Colonic mucosa (tissue), 4 donors: ENCODE data around the gene ZDHHC13. TPM values are rescaled to one million over a fixed set of nuclear protein-coding genes. Genes with fewer than 3 reads are reported as not detected.

ENCODE experiments used
- DNase-seq: peaks from one replicate; pipeline ENCODE4 v3.0.0-alpha.2; 2020
- H3K27ac ChIP-seq: fragments of 200-600 bp; one replicate; pipeline ENCODE4 v1.8.0; 2021
- H3K27me3 ChIP-seq: fragments of 200-600 bp; one replicate; pipeline ENCODE4 v1.8.0; 2021
- H3K36me3 ChIP-seq: fragments of 200-600 bp; one replicate; pipeline ENCODE4 v1.8.0; 2021
- H3K4me1 ChIP-seq: fragments of 200-600 bp; one replicate; pipeline ENCODE4 v1.8.0; 2021; ENCODE audit warnings: mild to moderate bottlenecking
- H3K4me3 ChIP-seq: fragments of 200-600 bp; one replicate; pipeline ENCODE4 v1.8.0; 2021
- H3K9ac ChIP-seq, 2 donors: one replicate each; pipeline ENCODE4 v1.7.0; 2013; ENCODE audit warnings: control low read depth in 2 of 2, low read depth in 2 of 2, low read length in 2 of 2
- H3K9me3 ChIP-seq: fragments of 200-600 bp; one replicate; pipeline ENCODE4 v1.8.0; 2021
- CTCF ChIP-seq: fragments of 200-600 bp; IDR thresholded peaks from one replicate; pipeline ENCODE4 v1.8.0; 2022; ENCODE audit warnings: antibody characterized with exemption, mild to moderate bottlenecking
- intact Hi-C: fragments of 100-400 bp; cut with DNase I; formaldehyde crosslinking; loops from one replicate; pipeline ENCODE4 v1.14.1; 2022
- total RNA-seq, 2 donors: library from RNA; stranded (reverse); fragmentation: NEBNext Ultra II Directional in 1 of 2; extraction: Animal tissue kit (Norgen Biotek cat#: 25700) in 1 of 2; gene quantifications; one replicate each; pipeline ENCODE4 v1.2.1, GENCODE V29; 2021
- donor health status: healthy.
- donor health status: DM: no; HTN: no; CAD: no.
- donor health status: DM: no; HTN: no; CAD: no.

ZDHHC13 gene
- total RNA-seq, 2 donors from 2014 or later = 30.8 to 35.0 TPM

- no peak for DNase-seq
- no peak for TF ChIP-seq CTCF
- Histone ChIP-seq H3K9ac (no peak overlapping the region), H3K4me3 (no peak overlapping the region), H3K27ac (no peak overlapping the region), H3K9me3 (no peaks in the 10 kb centered on the region), H3K36me3 (peaks cover 3% of the 10 kb centered on the region), H3K4me1 (no peaks in the 10 kb centered on the region), H3K27me3 (no peaks in the 10 kb centered on the region)
- intact Hi-C loops = no loop called here
Observed at GRCh38 chr11:19160847-19161246, 43.9 kb downstream of the ZDHHC13 start.

GRCh38 chr11:19161651-19162050 lies 44.7 kb downstream of the ZDHHC13 start:
- peaks cover 3% of the 10 kb centered on the region for H3K36me3 ChIP-seq
- H3K27me3 ChIP-seq = no peaks in the 10 kb centered on the region
- H3K27ac ChIP-seq = no peak overlapping the region
- H3K4me3 ChIP-seq = no peak overlapping the region
- intact Hi-C loops = no loop called here
- no peaks in the 10 kb centered on the region for H3K9me3 ChIP-seq
- DNase-seq = no peak
- no peak overlapping the region for H3K9ac ChIP-seq
- no peak for TF ChIP-seq CTCF
- no peaks in the 10 kb centered on the region for H3K4me1 ChIP-seq

DNA sequence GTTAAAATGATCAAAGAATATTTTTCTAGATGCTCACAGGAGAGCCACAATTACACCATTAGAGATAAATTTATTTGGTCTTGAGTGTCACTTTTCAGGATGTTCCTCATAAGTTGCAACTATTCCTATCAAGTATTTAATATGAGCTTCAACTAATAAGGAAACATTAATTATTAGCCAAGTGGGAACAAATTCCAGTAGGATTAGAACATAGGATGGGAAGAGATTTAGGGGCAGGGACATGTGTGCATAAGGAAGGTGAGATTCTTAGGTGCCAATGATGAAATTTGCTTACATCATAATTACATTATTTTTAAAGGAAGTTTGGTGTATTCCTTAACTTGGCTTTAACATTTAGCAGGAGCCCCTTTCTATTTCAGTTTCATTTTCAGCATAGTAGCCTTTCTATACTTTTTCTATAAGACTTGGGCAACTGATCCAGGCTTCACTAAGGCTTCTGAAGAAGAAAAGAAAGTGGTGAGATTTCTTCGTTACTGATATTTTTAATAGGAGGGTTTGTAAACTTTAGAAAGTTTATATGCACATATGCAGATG lies 46.1 kb downstream of the ZDHHC13 start:
- no peaks in the 10 kb centered on the region for H3K27me3 ChIP-seq
- H3K9ac ChIP-seq = no peak overlapping the region
- intact Hi-C loops = no loop called here
- DNase-seq = no peak
- no peak overlapping the region for H3K27ac ChIP-seq
- no peak for TF ChIP-seq CTCF
- no peaks in the 10 kb centered on the region for H3K4me1 ChIP-seq
- H3K9me3 ChIP-seq = no peaks in the 10 kb centered on the region
- H3K4me3 ChIP-seq = no peak overlapping the region
- H3K36me3 ChIP-seq = no peaks in the 10 kb centered on the region

DNA sequence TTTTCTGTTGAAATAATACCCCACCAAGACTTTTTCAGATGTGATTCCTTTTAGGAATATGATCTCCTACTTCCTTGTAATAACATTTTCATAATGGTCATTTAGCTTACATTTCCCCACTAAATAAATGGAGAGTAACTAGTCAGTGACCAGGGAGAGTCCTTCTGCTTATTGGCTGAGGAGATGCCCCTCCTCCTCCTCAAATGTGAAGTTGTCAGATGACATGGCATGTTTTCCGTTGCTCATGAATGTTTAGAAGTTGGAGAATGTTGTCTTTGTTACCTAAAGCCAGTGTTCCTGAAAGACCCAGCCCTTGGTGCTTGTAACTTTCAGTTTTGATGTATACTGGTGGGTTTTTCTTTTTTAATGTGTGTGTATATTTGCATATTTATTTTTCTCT lies 46.6 kb downstream of the ZDHHC13 start:
- DNase-seq = no peak
- H3K36me3 ChIP-seq = no peaks in the 10 kb centered on the region
- no peak overlapping the region for H3K27ac ChIP-seq
- no peaks in the 10 kb centered on the region for H3K27me3 ChIP-seq
- no peak overlapping the region for H3K9ac ChIP-seq
- TF ChIP-seq CTCF = no peak
- H3K9me3 ChIP-seq = no peaks in the 10 kb centered on the region
- intact Hi-C loops = no loop called here
- H3K4me1 ChIP-seq = no peaks in the 10 kb centered on the region
- no peak overlapping the region for H3K4me3 ChIP-seq

DNA sequence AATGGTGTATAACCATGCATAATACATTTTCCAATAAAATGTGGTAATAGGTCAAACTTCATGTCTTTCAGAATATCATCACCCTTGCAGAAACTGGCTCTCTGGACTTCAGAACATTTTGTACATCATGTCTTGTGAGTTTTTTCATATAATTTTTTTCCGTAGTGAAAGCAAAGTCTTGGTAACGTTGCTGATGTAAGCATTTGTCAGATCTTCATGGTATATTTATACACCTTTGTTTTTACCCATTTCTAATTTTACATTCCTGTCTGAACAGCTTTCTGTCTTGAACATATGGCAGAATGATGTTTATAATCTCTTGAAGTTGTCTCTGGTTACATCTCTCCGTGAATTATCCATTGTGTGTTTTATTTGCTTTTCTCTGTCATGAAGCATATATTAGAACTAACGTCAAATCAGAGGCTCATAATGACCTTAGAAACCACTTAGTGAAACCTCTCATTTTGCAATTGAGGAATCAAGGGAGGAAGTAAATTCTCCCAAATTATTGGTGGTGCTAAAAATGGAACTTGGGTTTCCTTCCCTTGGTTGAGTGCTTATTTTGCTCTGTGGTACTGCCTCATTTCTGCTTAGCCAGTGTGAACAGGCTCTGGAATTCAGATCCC lies 47.4 kb downstream of the ZDHHC13 start:
- intact Hi-C loops = no loop called here
- no peaks in the 10 kb centered on the region for H3K36me3 ChIP-seq
- no peak for TF ChIP-seq CTCF
- no peaks in the 10 kb centered on the region for H3K4me1 ChIP-seq
- H3K27ac ChIP-seq = no peak overlapping the region
- no peak overlapping the region for H3K9ac ChIP-seq
- H3K27me3 ChIP-seq = no peaks in the 10 kb centered on the region
- H3K4me3 ChIP-seq = no peak overlapping the region
- no peak for DNase-seq
- no peaks in the 10 kb centered on the region for H3K9me3 ChIP-seq
